HepG2 (cell line): ENCODE data around the gene WDR70. TPM values are rescaled to one million over a fixed set of nuclear protein-coding genes. Genes with fewer than 3 reads are reported as not detected.

Experiments used
- ATAC-seq: fragments of 200-7000 bp; cut with Tn5 transposase; 3 replicates; pipeline ENCODE4 v1.9.1; 2020; ENCODE audit warnings: mild to moderate bottlenecking, moderate library complexity
- BruUV-seq: library from RNA; stranded (reverse); fragments of 400-500 nt; replicated peaks from 2 replicates; lab custom pipeline; 2021; lab: Mats Ljungman, UMichigan
- CTCF ChIA-PET: fragments of 300-600 bp; formaldehyde crosslinking; extraction: SDS; loops from one replicate; lab custom pipeline; 2021; ENCODE audit warnings: low total read pairs, inconsistent platforms, low intra/inter-chr PET ratio; lab: Yijun Ruan, JAX
- POLR2A ChIA-PET: fragments of 350-600 bp; sonication (Branson Sonifier 250); formaldehyde crosslinking; loops from one replicate; lab custom pipeline; 2020; ENCODE audit warnings: antibody characterized with exemption, inconsistent platforms; lab: Yijun Ruan, JAX
- DNase-seq: peaks from one replicate; pipeline ENCODE4 v3.0.0-alpha.2; 2015; ENCODE audit warnings: low spot score
- FAIRE-seq: peaks from 3 replicates; lab custom pipeline; 2011; peaks lifted over from hg19 to GRCh38; lab: Jason Lieb, UNC
- H2AFZ ChIP-seq: one replicate; pipeline ENCODE4 v1.6.1; 2011; ENCODE audit warnings: low read length, inconsistent platforms
- H3K27ac ChIP-seq: fragments of 300-600 bp; 3 replicates; pipeline ENCODE4 v1.8.0; 2011; ENCODE audit warnings: mixed run types, mild to moderate bottlenecking, mixed read lengths, low read length, inconsistent platforms; ENCODE audit not compliant: insufficient read depth; ENCODE audit errors: extremely low read length
- H3K27me3 ChIP-seq, 2 experiments: fragments of 200-600 bp in 1 of 2; 2 replicates in 1 of 2; 3 replicates in 1 of 2; pipeline versions ENCODE4 v1.6.0 to v1.8.0; 2011; ENCODE audit warnings: low read length in 2 of 2, mild to moderate bottlenecking in 2 of 2, moderate library complexity in 2 of 2, inconsistent platforms in 1 of 2; ENCODE audit not compliant: insufficient read depth in 2 of 2, control insufficient read depth in 1 of 2
- H3K36me3 ChIP-seq, 2 experiments: fragments of 200-600 bp in 1 of 2; replicated peaks in 1 of 2; 2 replicates in 1 of 2; 3 replicates in 1 of 2; pipeline versions ENCODE4 v1.5.1 to v1.8.0; 2011; ENCODE audit warnings: low read length in 2 of 2, inconsistent platforms in 1 of 2; ENCODE audit not compliant: insufficient read depth in 2 of 2, control insufficient read depth in 1 of 2
- H3K4me1 ChIP-seq: 2 replicates; pipeline ENCODE4 v1.5.1; 2012; ENCODE audit warnings: low read length, inconsistent platforms; ENCODE audit not compliant: insufficient read depth
- H3K4me2 ChIP-seq: 2 replicates; pipeline ENCODE4 v1.6.0; 2011; ENCODE audit warnings: low read depth, low read length, inconsistent platforms
- H3K4me3 ChIP-seq, 3 experiments: fragments of 200-600 bp in 1 of 3; sonication (generic), shearing (Covaris generic) in 1 of 3; replicated peaks in 1 of 3; 2 replicates each; pipeline ENCODE4 v1.5.1; 2011 to 2016; ENCODE audit warnings: low read length in 3 of 3, inconsistent platforms in 2 of 3, low read depth in 2 of 3, mild to moderate bottlenecking in 2 of 3, control low read depth in 1 of 3, mixed read lengths in 1 of 3; ENCODE audit not compliant: insufficient read depth in 1 of 3
- H3K79me2 ChIP-seq: one replicate; pipeline ENCODE4 v1.6.1; 2011; ENCODE audit warnings: low read length, inconsistent platforms; ENCODE audit not compliant: insufficient read depth
- H3K9ac ChIP-seq: 2 replicates; pipeline ENCODE4 v1.6.0; 2011; ENCODE audit warnings: mild to moderate bottlenecking, low read depth, low read length, inconsistent platforms; ENCODE audit not compliant: insufficient read depth
- H3K9me3 ChIP-seq: 2 replicates; pipeline ENCODE4 v1.5.1; 2012; ENCODE audit warnings: mild to moderate bottlenecking, low read length
- H4K20me1 ChIP-seq: 2 replicates; pipeline ENCODE4 v1.6.0; 2011; ENCODE audit warnings: inconsistent platforms, mild to moderate bottlenecking, low read length, moderate library complexity; ENCODE audit not compliant: insufficient read depth
- CENPT ChIP-seq: sonication (generic); formaldehyde crosslinking; IDR thresholded peaks from 2 replicates; pipeline ENCODE4 v1.8.0; 2022; ENCODE audit warnings: low read depth, mild to moderate bottlenecking, moderate library complexity, missing genetic modification reagents
- FOXP4 ChIP-seq: sonication (generic); formaldehyde crosslinking; IDR thresholded peaks from 2 replicates; pipeline ENCODE4 v1.4.0; 2020; ENCODE audit warnings: missing genetic modification reagents
- HDAC6 ChIP-seq: fragments of 200-600 bp; sonication (generic); IDR thresholded peaks from 2 replicates; pipeline ENCODE4 v1.7.0; 2017; ENCODE audit warnings: mild to moderate bottlenecking, antibody characterized with exemption, low read length, low read depth
- HNRNPH1 ChIP-seq: fragments of 200-400 bp; formaldehyde crosslinking; optimal IDR thresholded peaks from 2 replicates; pipeline ENCODE3; 2017; ENCODE audit warnings: mild to moderate bottlenecking, low read depth, low read length
- KMT2B ChIP-seq: IDR thresholded peaks from 2 replicates; pipeline ENCODE4 v1.6.1; 2016; ENCODE audit warnings: missing genetic modification reagents, missing compliant biosample characterization
- MBNL3 ChIP-seq: fragments of 250-450 bp; sonication (Bioruptor Pico); conservative IDR thresholded peaks from 2 replicates; pipeline ENCODE4 v1.8.0; 2022; ENCODE audit warnings: mild to moderate bottlenecking, inconsistent platforms
- MIER3 ChIP-seq: IDR thresholded peaks from 2 replicates; pipeline ENCODE4 v1.6.1; 2016; ENCODE audit warnings: missing compliant biosample characterization, borderline replicate concordance
- NFYC ChIP-seq: IDR thresholded peaks from 2 replicates; pipeline ENCODE4 v1.6.1; 2016; ENCODE audit warnings: missing genetic modification reagents, missing compliant biosample characterization
- PRDM4 ChIP-seq: sonication (generic); formaldehyde crosslinking; IDR thresholded peaks from 2 replicates; pipeline ENCODE4 v1.9.0; 2021; ENCODE audit warnings: missing genetic modification reagents, borderline replicate concordance
- RAD51 ChIP-seq: fragments of 450-650 bp; IDR thresholded peaks from 2 replicates; pipeline ENCODE4 v1.6.1; 2016; ENCODE audit warnings: borderline replicate concordance
- RFX5 ChIP-seq: IDR thresholded peaks from 2 replicates; pipeline ENCODE4 v1.6.1; 2011; ENCODE audit warnings: low read depth, low read length, improper control_type of control experiment
- SATB2 ChIP-seq: sonication (generic); formaldehyde crosslinking; IDR thresholded peaks from 2 replicates; pipeline ENCODE4 v1.5.0; 2020; ENCODE audit warnings: missing genetic modification reagents
- SNRNP70 ChIP-seq: fragments of 200-400 bp; formaldehyde crosslinking; IDR thresholded peaks from 2 replicates; pipeline ENCODE4 v1.6.1; 2017; ENCODE audit warnings: mild to moderate bottlenecking, low read depth, low read length, moderate library complexity
- ZNF704 ChIP-seq: sonication (generic); formaldehyde crosslinking; IDR thresholded peaks from 2 replicates; pipeline ENCODE4 v1.8.1; 2023; ENCODE audit warnings: mild to moderate bottlenecking, inconsistent platforms, moderate library complexity, missing genetic modification reagents, borderline replicate concordance
- ZNF878 ChIP-seq: sonication (generic); formaldehyde crosslinking; IDR thresholded peaks from 2 replicates; pipeline ENCODE4 v1.8.1; 2023; ENCODE audit warnings: mild to moderate bottlenecking, missing genetic modification reagents, moderate library complexity
- WGBS: methylation state at CpG from one replicate; pipeline ENCODE4 v1.1.6; 2017; ENCODE audit warnings: low lambda C conversion rate; 5-methylcytosine and 5-hydroxymethylcytosine counted together
- in situ Hi-C: cut with HindIII; loops from 2 replicates; pipeline ENCODE4 v1.10.0; 2017; ENCODE audit warnings: low pct_unique_long_range_greater_than_20kb; ENCODE audit not compliant: extremely low pct_ligation_motif_present
- intact Hi-C: fragments of 100-400 bp; cut with micrococcal nuclease; formaldehyde crosslinking; loops from one replicate; pipeline ENCODE4 v1.10.0; 2022; ENCODE audit not compliant: unreplicated experiment
- polyA plus RNA-seq, 8 experiments: library from polyadenylated mRNA; depleted of rRNA in 3 of 8; stranded (reverse) in 7 of 8; unstranded in 1 of 8; fragments of >200 nt; fragmentation: Illumina TruSeq in 4 of 8; extraction: Trizol in 4 of 8; gene quantifications; 2 replicates each; pipeline versions ENCODE4 v1.2.1 to v1.2.3, GENCODE V29; 2011 to 2016; ENCODE audit warnings: low read depth in 4 of 8, missing spikeins in 1 of 8, mixed read lengths in 1 of 8; ENCODE audit not compliant: insufficient read depth in 1 of 8
- total RNA-seq, 5 experiments: library from RNA; depleted of rRNA; stranded (reverse); fragments of >200 nt; fragmentation: Illumina TruSeq; extraction: Trizol; gene quantifications; 2 replicates each; pipeline ENCODE4 v1.2.3, GENCODE V29; 2016; ENCODE audit warnings: low read depth in 1 of 5

WDR70 gene
- total and polyA plus RNA-seq, 2 of the 13 experiments (the other 11 are each of a cell fraction or from before 2014, with no cell fraction given), result 14.6 to 30.6 TPM

- in situ Hi-C loops, result no loop called here
- CTCF ChIA-PET, result no interaction called here
Measured at GRCh38 chr5:37606148-37606547, 227.0 kb downstream of the WDR70 start.

More at GRCh38 chr5:37606148-37606547, 227.0 kb downstream of the WDR70 start:
- Histone ChIP-seq H3K79me2 (no peaks in the 10 kb centered on the region), H3K27ac (no peak overlapping the region), H3K9ac (no peak overlapping the region), H3K27me3 (no peaks in the 10 kb centered on the region; a peak in 1 of 5 replicates), H3K36me3 (no peaks in the 10 kb centered on the region), H2AFZ (no peak overlapping the region), H3K4me2 (no peak overlapping the region), H3K9me3 (no peaks in the 10 kb centered on the region; the same call in 1 of the 2 replicates), H3K4me1 (no peaks in the 10 kb centered on the region), H3K4me3 (no peak overlapping the region), H4K20me1 (no peaks in the 10 kb centered on the region)
- TF ChIP-seq FOXP4 (CRISPR knock-in tag) (no peak), ZNF704 (no peak), RAD51 (no peak), HNRNPH1 (no peak), CENPT (CRISPR knock-in tag) (no peak), RFX5 (no peak), MIER3 (CRISPR knock-in tag) (no peak), KMT2B (CRISPR knock-in tag) (no peak), SNRNP70 (no peak), HDAC6 (no peak), NFYC (CRISPR knock-in tag) (no peak), ZNF878 (CRISPR knock-in tag) (no peak), PRDM4 (CRISPR knock-in tag) (no peak), SATB2 (no peak), MBNL3 (CRISPR knock-in tag) (no peak)
- intact Hi-C loops, result no loop called here
- 90% methylated on average over 1 of the region's 1 CpG for WGBS
- ATAC-seq (no peak), DNase-seq (no peak), FAIRE-seq (no peak)
- no TSS peak for BruUV-seq
- POLR2A ChIA-PET, result no interaction called here
